ENCODE results near the gene DCTN4.

GRCh38 chr5:150758203-150758530 is 650 bp downstream of the DCTN4 start:
- TF ChIP-seq CTCF (conservative IDR thresholded peaks at IDR 0.05 in 1 of 2, IDR thresholded peaks at IDR 0.05 in 1 of 2; ENCODE audit: extremely low read depth in 1 of 2, insufficient read depth in 1 of 2, low read depth in 1 of 2, low read length in 2 of 2) (no peak), EZH2 (IDR thresholded peaks at IDR 0.05; ENCODE audit: borderline replicate concordance, low read length) (no peak)
